GM12878 (cell line): ENCODE measurements around the gene NDUFA7.

Experiments
- CHD4 ChIP-seq: fragments of 200-600 bp; sonication (generic); IDR thresholded peaks from 2 replicates; pipeline ENCODE4 v1.6.1; 2016; ENCODE audit warnings: mild to moderate bottlenecking
- POLR2A ChIP-seq: IDR thresholded peaks from 2 replicates; pipeline ENCODE4 v1.6.1; 2011; ENCODE audit warnings: low read depth, mild to moderate bottlenecking, low read length
- SREBF2 ChIP-seq: IDR thresholded peaks from 2 replicates; pipeline ENCODE4 v1.6.1; 2012; ENCODE audit warnings: mild to moderate bottlenecking, low read length
- TF ChIP-seq, protein P1 (sequence below): IDR thresholded peaks from 2 replicates; pipeline ENCODE4 v1.6.1; 2012; ENCODE audit warnings: mild to moderate bottlenecking, low read depth, low read length
- TF ChIP-seq, protein P2 (sequence below): fragments of 450-650 bp; formaldehyde crosslinking; IDR thresholded peaks from 2 replicates; pipeline ENCODE4 v1.4.0; 2020; ENCODE audit warnings: mild to moderate bottlenecking, moderate library complexity

DNA sequence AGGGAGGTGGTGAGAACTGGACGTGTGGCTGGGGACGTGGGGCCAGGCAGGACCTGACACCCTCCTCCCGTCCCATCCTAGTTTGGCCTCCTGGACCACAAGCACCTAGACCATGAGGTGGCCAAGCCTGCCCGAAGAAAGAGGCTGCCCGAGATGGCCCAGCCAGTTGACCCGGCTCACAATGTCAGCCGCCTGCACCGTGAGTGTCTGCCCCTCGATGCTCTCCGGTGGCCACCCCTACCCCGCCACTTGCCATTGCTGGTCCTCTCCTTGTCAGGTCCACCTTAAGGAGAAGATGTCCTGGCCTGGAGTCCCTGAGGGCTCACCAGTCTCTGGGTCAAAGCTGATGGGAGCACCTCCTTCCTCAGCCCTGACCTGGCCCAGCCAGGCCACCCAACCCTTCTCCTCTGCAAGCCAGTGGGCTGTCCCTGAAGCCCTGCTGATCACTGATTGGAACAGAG lies 45.0 kb upstream of the NDUFA7 start:
- TF ChIP-seq POLR2A (no peak), CHD4 (no peak), SREBF2 (no peak)
- TF ChIP-seq, protein P1, sequence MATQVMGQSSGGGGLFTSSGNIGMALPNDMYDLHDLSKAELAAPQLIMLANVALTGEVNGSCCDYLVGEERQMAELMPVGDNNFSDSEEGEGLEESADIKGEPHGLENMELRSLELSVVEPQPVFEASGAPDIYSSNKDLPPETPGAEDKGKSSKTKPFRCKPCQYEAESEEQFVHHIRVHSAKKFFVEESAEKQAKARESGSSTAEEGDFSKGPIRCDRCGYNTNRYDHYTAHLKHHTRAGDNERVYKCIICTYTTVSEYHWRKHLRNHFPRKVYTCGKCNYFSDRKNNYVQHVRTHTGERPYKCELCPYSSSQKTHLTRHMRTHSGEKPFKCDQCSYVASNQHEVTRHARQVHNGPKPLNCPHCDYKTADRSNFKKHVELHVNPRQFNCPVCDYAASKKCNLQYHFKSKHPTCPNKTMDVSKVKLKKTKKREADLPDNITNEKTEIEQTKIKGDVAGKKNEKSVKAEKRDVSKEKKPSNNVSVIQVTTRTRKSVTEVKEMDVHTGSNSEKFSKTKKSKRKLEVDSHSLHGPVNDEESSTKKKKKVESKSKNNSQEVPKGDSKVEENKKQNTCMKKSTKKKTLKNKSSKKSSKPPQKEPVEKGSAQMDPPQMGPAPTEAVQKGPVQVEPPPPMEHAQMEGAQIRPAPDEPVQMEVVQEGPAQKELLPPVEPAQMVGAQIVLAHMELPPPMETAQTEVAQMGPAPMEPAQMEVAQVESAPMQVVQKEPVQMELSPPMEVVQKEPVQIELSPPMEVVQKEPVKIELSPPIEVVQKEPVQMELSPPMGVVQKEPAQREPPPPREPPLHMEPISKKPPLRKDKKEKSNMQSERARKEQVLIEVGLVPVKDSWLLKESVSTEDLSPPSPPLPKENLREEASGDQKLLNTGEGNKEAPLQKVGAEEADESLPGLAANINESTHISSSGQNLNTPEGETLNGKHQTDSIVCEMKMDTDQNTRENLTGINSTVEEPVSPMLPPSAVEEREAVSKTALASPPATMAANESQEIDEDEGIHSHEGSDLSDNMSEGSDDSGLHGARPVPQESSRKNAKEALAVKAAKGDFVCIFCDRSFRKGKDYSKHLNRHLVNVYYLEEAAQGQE: no peak
- TF ChIP-seq, protein P2, sequence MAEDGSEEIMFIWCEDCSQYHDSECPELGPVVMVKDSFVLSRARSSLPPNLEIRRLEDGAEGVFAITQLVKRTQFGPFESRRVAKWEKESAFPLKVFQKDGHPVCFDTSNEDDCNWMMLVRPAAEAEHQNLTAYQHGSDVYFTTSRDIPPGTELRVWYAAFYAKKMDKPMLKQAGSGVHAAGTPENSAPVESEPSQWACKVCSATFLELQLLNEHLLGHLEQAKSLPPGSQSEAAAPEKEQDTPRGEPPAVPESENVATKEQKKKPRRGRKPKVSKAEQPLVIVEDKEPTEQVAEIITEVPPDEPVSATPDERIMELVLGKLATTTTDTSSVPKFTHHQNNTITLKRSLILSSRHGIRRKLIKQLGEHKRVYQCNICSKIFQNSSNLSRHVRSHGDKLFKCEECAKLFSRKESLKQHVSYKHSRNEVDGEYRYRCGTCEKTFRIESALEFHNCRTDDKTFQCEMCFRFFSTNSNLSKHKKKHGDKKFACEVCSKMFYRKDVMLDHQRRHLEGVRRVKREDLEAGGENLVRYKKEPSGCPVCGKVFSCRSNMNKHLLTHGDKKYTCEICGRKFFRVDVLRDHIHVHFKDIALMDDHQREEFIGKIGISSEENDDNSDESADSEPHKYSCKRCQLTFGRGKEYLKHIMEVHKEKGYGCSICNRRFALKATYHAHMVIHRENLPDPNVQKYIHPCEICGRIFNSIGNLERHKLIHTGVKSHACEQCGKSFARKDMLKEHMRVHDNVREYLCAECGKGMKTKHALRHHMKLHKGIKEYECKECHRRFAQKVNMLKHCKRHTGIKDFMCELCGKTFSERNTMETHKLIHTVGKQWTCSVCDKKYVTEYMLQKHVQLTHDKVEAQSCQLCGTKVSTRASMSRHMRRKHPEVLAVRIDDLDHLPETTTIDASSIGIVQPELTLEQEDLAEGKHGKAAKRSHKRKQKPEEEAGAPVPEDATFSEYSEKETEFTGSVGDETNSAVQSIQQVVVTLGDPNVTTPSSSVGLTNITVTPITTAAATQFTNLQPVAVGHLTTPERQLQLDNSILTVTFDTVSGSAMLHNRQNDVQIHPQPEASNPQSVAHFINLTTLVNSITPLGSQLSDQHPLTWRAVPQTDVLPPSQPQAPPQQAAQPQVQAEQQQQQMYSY (CRISPR knock-in tag): no peak
